ENCODE data around the gene IRF4.

- no peak for TF ChIP-seq POLR2AphosphoS5 (IDR thresholded peaks at IDR 0.05; ENCODE audit: low read depth)
- no peak for TF ChIP-seq CTCF (conservative IDR thresholded peaks at IDR 0.05; ENCODE audit: low read depth in 2 of 2)
- no peak for TF ChIP-seq STAT1 (IDR thresholded peaks at IDR 0.05; ENCODE audit: unreplicated experiment)
- TF ChIP-seq CREB1 (CRISPR knock-in tag; IDR thresholded peaks at IDR 0.05; ENCODE audit: low read depth) = no peak
- TF ChIP-seq EZH2 (IDR thresholded peaks at IDR 0.05; ENCODE audit: low read depth, unreplicated experiment) = no peak
- TF ChIP-seq, protein P1, sequence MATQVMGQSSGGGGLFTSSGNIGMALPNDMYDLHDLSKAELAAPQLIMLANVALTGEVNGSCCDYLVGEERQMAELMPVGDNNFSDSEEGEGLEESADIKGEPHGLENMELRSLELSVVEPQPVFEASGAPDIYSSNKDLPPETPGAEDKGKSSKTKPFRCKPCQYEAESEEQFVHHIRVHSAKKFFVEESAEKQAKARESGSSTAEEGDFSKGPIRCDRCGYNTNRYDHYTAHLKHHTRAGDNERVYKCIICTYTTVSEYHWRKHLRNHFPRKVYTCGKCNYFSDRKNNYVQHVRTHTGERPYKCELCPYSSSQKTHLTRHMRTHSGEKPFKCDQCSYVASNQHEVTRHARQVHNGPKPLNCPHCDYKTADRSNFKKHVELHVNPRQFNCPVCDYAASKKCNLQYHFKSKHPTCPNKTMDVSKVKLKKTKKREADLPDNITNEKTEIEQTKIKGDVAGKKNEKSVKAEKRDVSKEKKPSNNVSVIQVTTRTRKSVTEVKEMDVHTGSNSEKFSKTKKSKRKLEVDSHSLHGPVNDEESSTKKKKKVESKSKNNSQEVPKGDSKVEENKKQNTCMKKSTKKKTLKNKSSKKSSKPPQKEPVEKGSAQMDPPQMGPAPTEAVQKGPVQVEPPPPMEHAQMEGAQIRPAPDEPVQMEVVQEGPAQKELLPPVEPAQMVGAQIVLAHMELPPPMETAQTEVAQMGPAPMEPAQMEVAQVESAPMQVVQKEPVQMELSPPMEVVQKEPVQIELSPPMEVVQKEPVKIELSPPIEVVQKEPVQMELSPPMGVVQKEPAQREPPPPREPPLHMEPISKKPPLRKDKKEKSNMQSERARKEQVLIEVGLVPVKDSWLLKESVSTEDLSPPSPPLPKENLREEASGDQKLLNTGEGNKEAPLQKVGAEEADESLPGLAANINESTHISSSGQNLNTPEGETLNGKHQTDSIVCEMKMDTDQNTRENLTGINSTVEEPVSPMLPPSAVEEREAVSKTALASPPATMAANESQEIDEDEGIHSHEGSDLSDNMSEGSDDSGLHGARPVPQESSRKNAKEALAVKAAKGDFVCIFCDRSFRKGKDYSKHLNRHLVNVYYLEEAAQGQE (IDR thresholded peaks at IDR 0.05; ENCODE audit: unreplicated experiment) = no peak
- no peak for TF ChIP-seq EZH2phosphoT487 (IDR thresholded peaks at IDR 0.05; ENCODE audit: unreplicated experiment)
- no peak for TF ChIP-seq JUNB (IDR thresholded peaks at IDR 0.05; ENCODE audit: unreplicated experiment)
- no peak for TF ChIP-seq ZNF331 (CRISPR knock-in tag; IDR thresholded peaks at IDR 0.05; ENCODE audit: low read depth)
- TF ChIP-seq ZNF462 (CRISPR knock-in tag; IDR thresholded peaks at IDR 0.05) = no peak
- TF ChIP-seq ETS1 (IDR thresholded peaks at IDR 0.05) = no peak
- no peak for TF ChIP-seq ZNF114 (CRISPR knock-in tag; IDR thresholded peaks at IDR 0.05)
Measured at GRCh38 chr6:341914-342831, 49.4 kb upstream of the IRF4 start.

All from GM23338 (cell line).